HEK293T (cell line): Measurements from ENCODE around the gene SRCIN1.

Source experiments
- BHLHE40 ChIP-seq: fragments of 450-650 bp; IDR thresholded peaks from 2 replicates; pipeline ENCODE4 v1.6.1; 2016; ENCODE audit warnings: mild to moderate bottlenecking, moderate library complexity, borderline replicate concordance
- ELF4 ChIP-seq: fragments of 450-650 bp; IDR thresholded peaks from 2 replicates; pipeline ENCODE4 v1.6.1; 2017; ENCODE audit warnings: antibody characterized with exemption
- FOXM1 ChIP-seq: fragments of 450-650 bp; IDR thresholded peaks from 2 replicates; pipeline ENCODE4 v1.6.1; 2017; ENCODE audit warnings: mild to moderate bottlenecking, borderline replicate concordance
- PKNOX1 ChIP-seq: fragments of 450-650 bp; IDR thresholded peaks from 2 replicates; pipeline ENCODE4 v1.6.1; 2016
- SUZ12 ChIP-seq: fragments of 450-650 bp; IDR thresholded peaks from 2 replicates; pipeline ENCODE4 v1.6.1; 2016; ENCODE audit warnings: mild to moderate bottlenecking
- TARDBP ChIP-seq: fragments of 450-650 bp; IDR thresholded peaks from 2 replicates; pipeline ENCODE4 v1.6.1; 2016
- ZNF384 ChIP-seq: fragments of 450-650 bp; IDR thresholded peaks from 2 replicates; pipeline ENCODE4 v1.6.1; 2016

DNA sequence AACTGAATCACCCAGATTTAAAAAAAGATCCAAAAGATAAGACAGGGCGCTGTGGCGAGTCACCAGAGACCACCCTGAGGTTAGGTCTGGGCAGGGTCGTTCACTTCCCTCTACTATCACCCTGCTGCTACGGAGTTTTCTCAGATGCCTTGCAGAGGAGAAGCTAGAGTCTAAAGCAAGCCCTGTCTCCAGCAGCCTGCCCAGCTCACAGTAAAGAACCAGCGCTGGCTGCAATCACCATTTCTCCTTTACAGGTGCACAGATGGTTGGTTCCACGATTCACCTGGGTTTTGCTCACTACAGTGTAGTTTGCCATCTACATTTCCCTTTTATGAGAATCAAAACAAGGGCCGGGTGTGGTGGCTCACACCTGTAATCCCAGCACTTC, 71.3 kb downstream of the SRCIN1 start:
- TF ChIP-seq TARDBP (no peak), FOXM1 (no peak), ZNF384 (no peak), PKNOX1 (no peak), BHLHE40 (no peak), SUZ12 (no peak), ELF4 (no peak)
